Stimulated activated CD8-positive, alpha-beta memory T cell treated with anti-CD3 and anti-CD28 coated beads, Interleukin-7, amount 100 ng/mL, for 48 hours (primary cell): ENCODE data around the gene COL6A1.
"Not testable (repeated sequence)": the region's sequence is repeated elsewhere in the genome, so short reads cannot be mapped to it uniquely, and the experiment has no call there.

ENCODE experiments used
- DNase-seq, 2 donors: peaks; one replicate each; pipeline ENCODE4 v3.0.0-alpha.2; 2020; ENCODE audit warnings: low read depth in 1 of 2; ENCODE audit errors: extremely low read depth in 1 of 2

COL6A1 gene

GRCh38 chr21:46003575-46004007 lies 22.0 kb downstream of the COL6A1 start:
- no peak for DNase-seq

GRCh38 chr21:46004168-46004861 lies 22.7 kb downstream of the COL6A1 start:
- no peak for DNase-seq

GRCh38 chr21:46005081-46005480 lies 23.5 kb downstream of the COL6A1 start:
- DNase-seq, result no peak

GRCh38 chr21:46005481-46005881 lies 23.9 kb downstream of the COL6A1 start:
- no peak for DNase-seq

- DNase-seq, result not testable (repeated sequence)
Observed at GRCh38 chr21:46005894-46006546, 24.4 kb downstream of the COL6A1 start.

GRCh38 chr21:46006547-46007491 lies 25.2 kb downstream of the COL6A1 start:
- DNase-seq, result no peak

GRCh38 chr21:46007492-46007868 lies 25.9 kb downstream of the COL6A1 start:
- no peak for DNase-seq

- DNase-seq, result no peak
Observed at GRCh38 chr21:46008893-46009621, 27.5 kb downstream of the COL6A1 start.

- no peak for DNase-seq
Observed at GRCh38 chr21:46009951-46010705, 28.6 kb downstream of the COL6A1 start.

- DNase-seq, result no peak
Observed at GRCh38 chr21:46011267-46011967, 29.8 kb downstream of the COL6A1 start.

GRCh38 chr21:46012154-46012553 lies 30.6 kb downstream of the COL6A1 start:
- no peak for DNase-seq

- no peak for DNase-seq
Observed at GRCh38 chr21:46014828-46015227, 33.3 kb downstream of the COL6A1 start.

- no peak for DNase-seq
Observed at GRCh38 chr21:46017148-46017547, 35.6 kb downstream of the COL6A1 start.

- DNase-seq, result no peak
Observed at GRCh38 chr21:46017695-46018094, 36.1 kb downstream of the COL6A1 start.

GRCh38 chr21:46018615-46019014 lies 37.0 kb downstream of the COL6A1 start:
- no peak for DNase-seq

GRCh38 chr21:46020581-46020980 lies 39.0 kb downstream of the COL6A1 start:
- no peak for DNase-seq

- no peak for DNase-seq
Observed at GRCh38 chr21:46021398-46021797, 39.8 kb downstream of the COL6A1 start.

- DNase-seq, result no peak
Observed at GRCh38 chr21:46021978-46022544, 40.5 kb downstream of the COL6A1 start.
